ENCODE measurements around the gene TRAF4. TPM values are rescaled to one million over a fixed set of nuclear protein-coding genes. Genes with fewer than 3 reads are reported as not detected.

The TRAF4 gene
- total RNA-seq: 86.4 and 108 TPM in 2 replicates

- DNase-seq (ENCODE audit: low read depth): no peak
- TF ChIP-seq CTCF (conservative IDR thresholded peaks at IDR 0.05; ENCODE audit: low read depth, low read length): no peak
- H3K4me3 ChIP-seq (ENCODE audit: low read depth, low read length): peak within 1 kb of the TSS; percentile 97
These were observed at the start of gene TRAF4 for GRCh38 chr17:28743243-28744103. Gene TRAF4 (plus strand): TSS chr17:28744011. CDS start chr17:28744113, 102 bp downstream.

GRCh38 chr17:28698253-28698941, 45.4 kb upstream of the TRAF4 start:
- peak; percentile 83 for DNase-seq (ENCODE audit: low read depth)
- no peak overlapping the region for H3K4me3 ChIP-seq (ENCODE audit: low read depth, low read length)
- TF ChIP-seq CTCF (conservative IDR thresholded peaks at IDR 0.05; ENCODE audit: low read depth, low read length): peak; percentile 16

GRCh38 chr17:28700278-28700677, 43.5 kb upstream of the TRAF4 start:
- TF ChIP-seq CTCF (conservative IDR thresholded peaks at IDR 0.05; ENCODE audit: low read depth, low read length): no peak
- DNase-seq (ENCODE audit: low read depth): no peak
- no peak overlapping the region for H3K4me3 ChIP-seq (ENCODE audit: low read depth, low read length)

GRCh38 chr17:28700830-28701492, 42.9 kb upstream of the TRAF4 start:
- TF ChIP-seq CTCF (conservative IDR thresholded peaks at IDR 0.05; ENCODE audit: low read depth, low read length): no peak
- H3K4me3 ChIP-seq (ENCODE audit: low read depth, low read length): no peak overlapping the region
- DNase-seq (ENCODE audit: low read depth): no peak

- no peak for TF ChIP-seq CTCF (conservative IDR thresholded peaks at IDR 0.05; ENCODE audit: low read depth, low read length)
These were observed 41.6 kb upstream of the TRAF4 start for GRCh38 chr17:28702026-28702751.

GRCh38 chr17:28702752-28703150, 41.1 kb upstream of the TRAF4 start:
- H3K4me3 ChIP-seq (ENCODE audit: low read depth, low read length): no peak overlapping the region
- no peak for DNase-seq (ENCODE audit: low read depth)
- no peak for TF ChIP-seq CTCF (conservative IDR thresholded peaks at IDR 0.05; ENCODE audit: low read depth, low read length)

More at GRCh38 chr17:28702026-28702751, 41.6 kb upstream of the TRAF4 start:
- DNase-seq (ENCODE audit: low read depth): no peak
- H3K4me3 ChIP-seq (ENCODE audit: low read depth, low read length): no peak overlapping the region

Measured in epithelial cell of proximal tubule (primary cell).